ENCODE measurements around the gene TEX29.

TEX29 gene

DNA sequence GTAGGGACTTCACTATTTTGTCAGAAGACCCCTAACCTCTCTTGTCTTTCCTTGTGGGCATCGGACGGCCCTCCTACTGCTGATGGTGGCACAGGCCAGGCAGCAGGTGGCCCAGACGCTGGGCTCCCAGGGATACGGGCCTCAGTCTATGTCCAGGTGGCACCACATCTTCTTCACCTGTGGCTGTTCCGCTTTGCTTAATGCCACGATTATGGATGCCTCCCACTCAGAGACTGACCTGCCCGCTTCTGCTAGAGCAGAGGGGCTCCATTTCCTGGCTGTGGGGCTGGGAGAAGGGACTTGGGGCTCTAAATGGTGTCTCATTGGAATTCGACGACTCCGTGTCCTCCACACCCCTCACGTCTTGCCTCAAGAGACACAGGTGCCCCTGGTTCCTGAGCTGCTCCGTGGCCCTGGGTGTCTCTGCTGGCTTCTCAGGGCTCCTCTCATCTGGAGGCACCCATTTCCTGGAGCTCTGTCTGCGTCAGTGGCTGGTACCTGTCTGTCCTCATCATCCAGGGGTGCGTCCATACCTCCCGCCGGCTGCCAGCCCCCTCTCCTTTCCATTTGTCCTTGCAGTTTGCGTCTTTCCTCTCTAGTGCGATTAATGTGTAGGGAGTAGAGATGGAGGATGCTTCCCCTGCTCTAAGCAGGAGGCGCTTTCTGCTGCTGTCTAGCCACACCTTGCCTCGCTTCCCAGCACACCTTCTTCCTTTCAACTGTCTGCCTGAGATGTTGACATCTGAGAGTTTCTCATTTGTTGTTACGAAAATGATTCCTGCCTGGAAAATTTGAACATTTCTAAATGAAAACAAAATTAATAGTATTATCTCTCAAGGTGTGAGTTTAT, 63.4 kb downstream of the TEX29 start:
- H3K27ac ChIP-seq (ENCODE audit: low read depth in 2 of 2, low read length in 2 of 2) = no peak overlapping the region

GRCh38 chr13:111384441-111385182, 64.2 kb downstream of the TEX29 start:
- H3K27me3 ChIP-seq (ENCODE audit: control insufficient read depth in 2 of 2, insufficient read depth in 2 of 2, low read length in 2 of 2) = peaks cover 0 to 3% of the 10 kb centered on the region in 2 donors
- H3K27ac ChIP-seq (ENCODE audit: low read depth in 2 of 2, low read length in 2 of 2) = no peak overlapping the region
- no peaks in the 10 kb centered on the region for H3K9me3 ChIP-seq (ENCODE audit: control insufficient read depth in 2 of 2, low read length in 2 of 2)
- H3K4me1 ChIP-seq (ENCODE audit: control insufficient read depth in 2 of 2, insufficient read depth in 2 of 2, low read length in 2 of 2) = no peaks in the 10 kb centered on the region
- H3K9ac ChIP-seq (ENCODE audit: low read depth in 1 of 2, low read length in 2 of 2) = no peak overlapping the region
- H3K4me3 ChIP-seq (ENCODE audit: low read length in 2 of 2) = no peak overlapping the region
- no peaks in the 10 kb centered on the region for H3K36me3 ChIP-seq (ENCODE audit: control insufficient read depth in 2 of 2, insufficient read depth in 2 of 2, low read length in 2 of 2)

More for the DNA sequence above, 63.4 kb downstream of the TEX29 start:
- no peak overlapping the region for H3K9ac ChIP-seq (ENCODE audit: low read depth in 1 of 2, low read length in 2 of 2)
- no peaks in the 10 kb centered on the region for H3K36me3 ChIP-seq (ENCODE audit: control insufficient read depth in 2 of 2, insufficient read depth in 2 of 2, low read length in 2 of 2)
- H3K9me3 ChIP-seq (ENCODE audit: control insufficient read depth in 2 of 2, low read length in 2 of 2) = no peaks in the 10 kb centered on the region
- no peaks in the 10 kb centered on the region for H3K4me1 ChIP-seq (ENCODE audit: control insufficient read depth in 2 of 2, insufficient read depth in 2 of 2, low read length in 2 of 2)
- peaks cover 0 to 3% of the 10 kb centered on the region in 2 donors for H3K27me3 ChIP-seq (ENCODE audit: control insufficient read depth in 2 of 2, insufficient read depth in 2 of 2, low read length in 2 of 2)
- H3K4me3 ChIP-seq (ENCODE audit: low read length in 2 of 2) = no peak overlapping the region

GRCh38 chr13:111385183-111385857, 64.9 kb downstream of the TEX29 start:
- Histone ChIP-seq H3K36me3 (ENCODE audit: control insufficient read depth in 2 of 2, insufficient read depth in 2 of 2, low read length in 2 of 2) (no peaks in the 10 kb centered on the region), H3K9ac (ENCODE audit: low read depth in 1 of 2, low read length in 2 of 2) (no peak overlapping the region), H3K27me3 (ENCODE audit: control insufficient read depth in 2 of 2, insufficient read depth in 2 of 2, low read length in 2 of 2) (peaks cover 0 to 3% of the 10 kb centered on the region in 2 donors), H3K9me3 (ENCODE audit: control insufficient read depth in 2 of 2, low read length in 2 of 2) (no peaks in the 10 kb centered on the region), H3K4me3 (ENCODE audit: low read length in 2 of 2) (no peak overlapping the region), H3K4me1 (ENCODE audit: control insufficient read depth in 2 of 2, insufficient read depth in 2 of 2, low read length in 2 of 2) (no peaks in the 10 kb centered on the region), H3K27ac (ENCODE audit: low read depth in 2 of 2, low read length in 2 of 2) (no peak overlapping the region)

DNA sequence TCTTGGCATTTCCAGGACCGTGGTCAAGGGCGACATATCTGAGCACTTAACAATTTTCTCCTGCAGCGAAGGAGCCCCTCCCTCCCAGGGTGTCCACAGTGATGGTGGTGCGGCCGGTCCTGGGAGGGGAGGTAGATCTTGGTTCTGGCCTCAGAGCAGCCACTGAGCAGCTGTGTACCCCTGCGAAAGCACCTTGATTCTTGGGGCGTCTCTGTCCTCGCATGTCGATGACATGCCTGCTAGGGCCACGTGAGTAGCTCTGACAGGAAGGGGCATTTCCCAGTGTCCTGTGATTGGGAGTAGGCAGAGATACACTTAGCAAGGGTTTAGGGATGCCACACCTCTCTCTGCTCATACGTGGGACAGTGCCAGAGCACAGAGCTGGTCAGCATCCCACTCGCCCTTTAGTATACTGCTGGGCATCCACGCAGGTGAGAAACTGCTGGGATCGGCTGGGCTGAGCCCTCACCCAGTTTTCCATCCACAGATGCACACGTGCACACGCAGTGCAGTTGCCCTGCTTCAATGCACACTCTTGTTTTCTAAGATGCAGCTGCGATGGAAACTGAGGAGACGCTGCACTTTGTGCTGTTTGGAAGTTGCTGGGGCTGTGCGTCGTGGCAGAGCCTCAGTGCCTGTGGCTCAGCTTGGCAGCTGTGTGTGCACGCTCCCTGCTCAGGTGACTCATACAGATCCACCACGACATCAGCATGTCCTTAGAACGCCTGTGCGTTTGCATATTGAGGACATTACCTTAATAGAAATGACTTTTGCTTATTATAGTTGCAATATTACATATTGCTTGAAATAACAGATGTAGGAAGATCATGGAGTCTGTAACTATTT, 66.8 kb downstream of the TEX29 start:
- H3K4me3 ChIP-seq (ENCODE audit: low read length in 2 of 2) = no peak overlapping the region
- H3K36me3 ChIP-seq (ENCODE audit: control insufficient read depth in 2 of 2, insufficient read depth in 2 of 2, low read length in 2 of 2) = no peaks in the 10 kb centered on the region
- no peak overlapping the region for H3K27ac ChIP-seq (ENCODE audit: low read depth in 2 of 2, low read length in 2 of 2)
- peaks cover 0 to 3% of the 10 kb centered on the region in 2 donors for H3K27me3 ChIP-seq (ENCODE audit: control insufficient read depth in 2 of 2, insufficient read depth in 2 of 2, low read length in 2 of 2)
- no peaks in the 10 kb centered on the region for H3K9me3 ChIP-seq (ENCODE audit: control insufficient read depth in 2 of 2, low read length in 2 of 2)
- H3K4me1 ChIP-seq (ENCODE audit: control insufficient read depth in 2 of 2, insufficient read depth in 2 of 2, low read length in 2 of 2) = no peaks in the 10 kb centered on the region
- no peak overlapping the region for H3K9ac ChIP-seq (ENCODE audit: low read depth in 1 of 2, low read length in 2 of 2)

GRCh38 chr13:111387945-111388600, 67.6 kb downstream of the TEX29 start:
- H3K4me3 ChIP-seq (ENCODE audit: low read length in 2 of 2) = no peak overlapping the region
- H3K9me3 ChIP-seq (ENCODE audit: control insufficient read depth in 2 of 2, low read length in 2 of 2) = no peaks in the 10 kb centered on the region
- no peaks in the 10 kb centered on the region for H3K36me3 ChIP-seq (ENCODE audit: control insufficient read depth in 2 of 2, insufficient read depth in 2 of 2, low read length in 2 of 2)
- H3K9ac ChIP-seq (ENCODE audit: low read depth in 1 of 2, low read length in 2 of 2) = no peak overlapping the region
- H3K27ac ChIP-seq (ENCODE audit: low read depth in 2 of 2, low read length in 2 of 2) = no peak overlapping the region
- H3K4me1 ChIP-seq (ENCODE audit: control insufficient read depth in 2 of 2, insufficient read depth in 2 of 2, low read length in 2 of 2) = no peaks in the 10 kb centered on the region
- H3K27me3 ChIP-seq (ENCODE audit: control insufficient read depth in 2 of 2, insufficient read depth in 2 of 2, low read length in 2 of 2) = peaks cover 0 to 3% of the 10 kb centered on the region in 2 donors

GRCh38 chr13:111388851-111389500, 68.5 kb downstream of the TEX29 start:
- H3K4me1 ChIP-seq (ENCODE audit: control insufficient read depth in 2 of 2, insufficient read depth in 2 of 2, low read length in 2 of 2) = no peaks in the 10 kb centered on the region
- no peak overlapping the region for H3K4me3 ChIP-seq (ENCODE audit: low read length in 2 of 2)
- no peak overlapping the region for H3K9ac ChIP-seq (ENCODE audit: low read depth in 1 of 2, low read length in 2 of 2)
- no peaks in the 10 kb centered on the region for H3K9me3 ChIP-seq (ENCODE audit: control insufficient read depth in 2 of 2, low read length in 2 of 2)
- H3K27ac ChIP-seq (ENCODE audit: low read depth in 2 of 2, low read length in 2 of 2) = no peak overlapping the region
- peaks cover 0 to 3% of the 10 kb centered on the region in 2 donors for H3K27me3 ChIP-seq (ENCODE audit: control insufficient read depth in 2 of 2, insufficient read depth in 2 of 2, low read length in 2 of 2)
- no peaks in the 10 kb centered on the region for H3K36me3 ChIP-seq (ENCODE audit: control insufficient read depth in 2 of 2, insufficient read depth in 2 of 2, low read length in 2 of 2)

- Histone ChIP-seq H3K27ac (ENCODE audit: low read depth in 2 of 2, low read length in 2 of 2) (no peak overlapping the region), H3K36me3 (ENCODE audit: control insufficient read depth in 2 of 2, insufficient read depth in 2 of 2, low read length in 2 of 2) (no peaks in the 10 kb centered on the region), H3K27me3 (ENCODE audit: control insufficient read depth in 2 of 2, insufficient read depth in 2 of 2, low read length in 2 of 2) (no peaks in the 10 kb centered on the region), H3K4me3 (ENCODE audit: low read length in 2 of 2) (no peak overlapping the region), H3K9ac (ENCODE audit: low read depth in 1 of 2, low read length in 2 of 2) (no peak overlapping the region), H3K4me1 (ENCODE audit: control insufficient read depth in 2 of 2, insufficient read depth in 2 of 2, low read length in 2 of 2) (no peaks in the 10 kb centered on the region), H3K9me3 (ENCODE audit: control insufficient read depth in 2 of 2, low read length in 2 of 2) (no peaks in the 10 kb centered on the region)
Observed at GRCh38 chr13:111389621-111390521, 69.4 kb downstream of the TEX29 start.

- Histone ChIP-seq H3K4me3 (ENCODE audit: low read length in 2 of 2) (no peak overlapping the region), H3K4me1 (ENCODE audit: control insufficient read depth in 2 of 2, insufficient read depth in 2 of 2, low read length in 2 of 2) (no peaks in the 10 kb centered on the region), H3K36me3 (ENCODE audit: control insufficient read depth in 2 of 2, insufficient read depth in 2 of 2, low read length in 2 of 2) (no peaks in the 10 kb centered on the region), H3K27me3 (ENCODE audit: control insufficient read depth in 2 of 2, insufficient read depth in 2 of 2, low read length in 2 of 2) (no peaks in the 10 kb centered on the region), H3K27ac (ENCODE audit: low read depth in 2 of 2, low read length in 2 of 2) (no peak overlapping the region), H3K9ac (ENCODE audit: low read depth in 1 of 2, low read length in 2 of 2) (no peak overlapping the region), H3K9me3 (ENCODE audit: control insufficient read depth in 2 of 2, low read length in 2 of 2) (no peaks in the 10 kb centered on the region)
Observed at GRCh38 chr13:111390522-111391270, 70.3 kb downstream of the TEX29 start.
